A673 (cell line): Measurements from ENCODE around the gene PCOLCE2. TPM values are rescaled to one million over a fixed set of nuclear protein-coding genes. Genes with fewer than 3 reads are reported as not detected.

Experiments
- BruUV-seq: library from RNA; stranded (reverse); fragments of 400-500 nt; replicated peaks from 2 replicates; lab custom pipeline; 2021; lab: Mats Ljungman, UMichigan
- CTCF ChIA-PET: fragments of 300-600 bp; sonication (Branson Sonifier 250); formaldehyde crosslinking; loops from one replicate; lab custom pipeline; 2022; ENCODE audit warnings: antibody characterized with exemption; lab: Charles Lee
- POLR2A ChIA-PET: fragments of 300-600 bp; sonication (Branson Sonifier 250); formaldehyde crosslinking; loops from one replicate; lab custom pipeline; 2022; ENCODE audit warnings: antibody characterized with exemption; ENCODE audit not compliant: low non-redundant PET; lab: Charles Lee
- DNase-seq: peaks from one replicate; pipeline ENCODE4 v3.0.0-alpha.2; 2015; ENCODE audit warnings: low spot score
- H3K27ac ChIP-seq: fragments of 200-600 bp; sonication (generic); 2 replicates; pipeline ENCODE4 v1.5.1; 2016; ENCODE audit warnings: mixed run types, low read depth, mild to moderate bottlenecking, mixed read lengths, antibody characterized with exemption, low read length; ENCODE audit not compliant: poor library complexity, severe bottlenecking
- H3K27me3 ChIP-seq: fragments of 200-600 bp; sonication (generic); replicated peaks from 2 replicates; pipeline ENCODE4 v1.6.1; 2017; ENCODE audit warnings: mixed run types, low read depth, mild to moderate bottlenecking, mixed read lengths, antibody characterized with exemption, low read length; ENCODE audit not compliant: insufficient read depth, poor library complexity
- H3K36me3 ChIP-seq: fragments of 200-600 bp; sonication (generic); 2 replicates; pipeline ENCODE4 v1.6.1; 2016; ENCODE audit warnings: mixed run types, mild to moderate bottlenecking, mixed read lengths, antibody characterized with exemption, low read length; ENCODE audit not compliant: insufficient read depth, poor library complexity, severe bottlenecking
- H3K4me1 ChIP-seq: fragments of 200-600 bp; sonication (generic); 2 replicates; pipeline ENCODE4 v1.6.1; 2017; ENCODE audit warnings: mixed run types, mild to moderate bottlenecking, mixed read lengths, antibody characterized with exemption, low read length; ENCODE audit not compliant: insufficient read depth, poor library complexity, severe bottlenecking
- H3K4me3 ChIP-seq: fragments of 200-600 bp; sonication (generic); 2 replicates; pipeline ENCODE4 v1.5.1; 2016; ENCODE audit warnings: low read depth, mixed run types, mild to moderate bottlenecking, mixed read lengths, low read length; ENCODE audit not compliant: poor library complexity, severe bottlenecking
- H3K9me3 ChIP-seq: fragments of 200-600 bp; sonication (generic); 2 replicates; pipeline ENCODE4 v1.6.1; 2016; ENCODE audit warnings: mixed run types, low read depth, mild to moderate bottlenecking, mixed read lengths, antibody characterized with exemption, low read length; ENCODE audit not compliant: poor library complexity, severe bottlenecking
- CTCF ChIP-seq: fragments of 300-800, 200-600 bp; sonication (generic); conservative IDR thresholded peaks from 2 replicates; pipeline ENCODE4 v1.5.1; 2017; ENCODE audit warnings: low read depth, mild to moderate bottlenecking, antibody characterized with exemption, low read length, moderate library complexity, mixed read lengths
- EZH2 ChIP-seq: fragments of 200-600 bp; sonication (generic); IDR thresholded peaks from 2 replicates; pipeline ENCODE4 v1.6.1; 2017; ENCODE audit warnings: borderline replicate concordance, low read depth, mild to moderate bottlenecking, mixed read lengths, antibody characterized with exemption, low read length; ENCODE audit not compliant: poor library complexity, severe bottlenecking
- intact Hi-C: fragments of 100-400 bp; cut with micrococcal nuclease; formaldehyde crosslinking; loops from one replicate; pipeline ENCODE4 v1.10.0; 2022; ENCODE audit not compliant: unreplicated experiment
- total RNA-seq: library from RNA; stranded (reverse); gene quantifications from 2 replicates; pipeline ENCODE4 v1.2.3, GENCODE V29; 2021

The PCOLCE2 gene
- total RNA-seq, 1 experiment from 2014 or later = 6.4 TPM

- intact Hi-C loops = no loop called here
- Histone ChIP-seq H3K27me3 (no peaks in the 10 kb centered on the region), H3K4me3 (no peak overlapping the region), H3K9me3 (no peaks in the 10 kb centered on the region), H3K4me1 (no peaks in the 10 kb centered on the region), H3K36me3 (no peaks in the 10 kb centered on the region), H3K27ac (no peak overlapping the region)
- no peak for DNase-seq
- TF ChIP-seq CTCF (no peak), EZH2 (no peak)
- BruUV-seq = no TSS peak
- CTCF ChIA-PET = no interaction called here
- POLR2A ChIA-PET = no interaction called here
Measured at GRCh38 chr3:142818651-142819050, 70.2 kb downstream of the PCOLCE2 start.

DNA sequence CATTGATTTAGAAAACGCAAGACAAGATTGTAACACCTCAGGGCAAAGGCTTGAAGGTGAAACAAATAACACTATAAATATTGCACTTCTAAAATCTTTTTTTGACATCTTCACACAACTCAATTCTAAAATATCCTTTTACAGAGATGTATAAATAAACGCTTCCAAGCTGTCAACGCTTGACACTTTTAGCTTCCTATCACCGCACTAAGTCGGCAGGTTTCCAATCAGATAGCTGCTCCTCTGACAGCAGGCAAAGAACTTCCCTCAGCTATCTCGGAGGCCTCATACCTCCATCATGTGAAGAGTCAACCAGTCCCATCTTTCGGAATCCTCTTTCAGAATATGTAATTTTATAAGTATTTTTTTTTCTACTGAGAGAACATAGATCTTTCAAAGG lies 71.0 kb downstream of the PCOLCE2 start:
- Histone ChIP-seq H3K9me3 (no peaks in the 10 kb centered on the region), H3K4me1 (no peaks in the 10 kb centered on the region), H3K36me3 (no peaks in the 10 kb centered on the region), H3K27me3 (no peaks in the 10 kb centered on the region), H3K4me3 (no peak overlapping the region), H3K27ac (no peak overlapping the region)
- POLR2A ChIA-PET = no interaction called here
- intact Hi-C loops = no loop called here
- no peak for DNase-seq
- no TSS peak for BruUV-seq
- CTCF ChIA-PET = interaction anchor here (1.7 kb wide), 1 partner anchor 11 kb away, joined by 5 read pairs; no protein-coding TSS in a partner anchor
- no peak for TF ChIP-seq EZH2
- TF ChIP-seq CTCF = no peak

GRCh38 chr3:142817356-142817755 lies 71.5 kb downstream of the PCOLCE2 start:
- BruUV-seq = no TSS peak
- CTCF ChIA-PET = interaction anchor here (1.7 kb wide), 1 partner anchor 11 kb away, joined by 5 read pairs; no protein-coding TSS in a partner anchor
- POLR2A ChIA-PET = no interaction called here
- Histone ChIP-seq H3K36me3 (no peaks in the 10 kb centered on the region), H3K4me3 (no peak overlapping the region), H3K27me3 (no peaks in the 10 kb centered on the region), H3K27ac (no peak overlapping the region), H3K9me3 (no peaks in the 10 kb centered on the region), H3K4me1 (no peaks in the 10 kb centered on the region)
- intact Hi-C loops = no loop called here
- DNase-seq = no peak
- no peak for TF ChIP-seq CTCF
- no peak for TF ChIP-seq EZH2
